Measurements from ENCODE around the gene DPH5.
"Not testable (repeated sequence)": the region's sequence is repeated elsewhere in the genome, so short reads cannot be mapped to it uniquely, and the experiment has no call there.

GRCh38 chr1:100947816-100948215, 77.8 kb downstream of the DPH5 start:
- TF ChIP-seq SP1 (IDR thresholded peaks at IDR 0.05); BHLHE40 (IDR thresholded peaks at IDR 0.05; ENCODE audit: borderline replicate concordance): not testable (repeated sequence)
